Measurements from ENCODE around the gene FUT1. TPM values are rescaled to one million over a fixed set of nuclear protein-coding genes. Genes with fewer than 3 reads are reported as not detected.

FUT1 gene
- total RNA-seq, 2 donors from 2014 or later = 3.1 to 3.3 TPM

GRCh38 chr19:48716562-48717291 lies 35.7 kb downstream of the FUT1 start:
- H3K4me3 ChIP-seq = peak overlapping the region; percentile 8 to 55
- DNase-seq (ENCODE audit: low spot score) = no peak

DNA sequence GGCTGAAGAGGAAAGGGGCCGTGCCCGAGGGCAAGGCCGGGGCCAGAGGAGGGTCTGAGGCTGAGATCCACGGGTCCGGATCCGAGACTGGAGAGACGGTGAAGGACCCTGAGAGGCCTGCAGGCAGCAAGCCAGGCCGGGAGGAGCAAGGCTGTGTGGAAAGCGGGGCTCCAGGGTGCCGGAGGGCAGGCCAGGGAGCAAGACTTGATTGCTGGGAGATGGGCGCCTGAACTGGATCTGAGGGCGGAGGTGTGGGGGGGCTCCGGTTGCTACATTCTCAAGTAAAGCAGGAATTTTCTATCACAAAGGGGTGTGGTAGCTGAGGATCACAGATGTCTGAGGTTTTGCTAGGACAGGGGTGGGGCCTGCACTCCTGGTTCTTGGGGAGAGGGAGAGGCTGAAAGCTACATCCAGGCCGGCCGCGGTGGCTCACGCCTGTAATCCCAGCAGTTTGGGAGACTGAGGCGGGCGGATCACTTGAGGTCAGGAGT lies 36.7 kb downstream of the FUT1 start:
- H3K4me1 ChIP-seq = peaks cover 0 to 67% of the 10 kb centered on the region in 2 donors
- no peaks in the 10 kb centered on the region for H3K27me3 ChIP-seq
- peaks cover 0 to 4% of the 10 kb centered on the region in 2 donors for H3K9me3 ChIP-seq
- no peak for TF ChIP-seq CTCF (IDR thresholded peaks at IDR 0.05)
- H3K27ac ChIP-seq = peak overlapping the region; percentile 86 to 91
- H3K36me3 ChIP-seq = no peaks in the 10 kb centered on the region
- peak overlapping the region in 1 of 2 donors; percentile 55 for H3K4me3 ChIP-seq
- no peak for DNase-seq (ENCODE audit: low spot score)

More at GRCh38 chr19:48716562-48717291, 35.7 kb downstream of the FUT1 start:
- no peaks in the 10 kb centered on the region for H3K9me3 ChIP-seq
- no peaks in the 10 kb centered on the region for H3K36me3 ChIP-seq
- TF ChIP-seq CTCF (IDR thresholded peaks at IDR 0.05) = no peak
- peak overlapping the region; percentile 86 to 91 for H3K27ac ChIP-seq
- peaks cover 0 to 67% of the 10 kb centered on the region in 2 donors for H3K4me1 ChIP-seq
- no peaks in the 10 kb centered on the region for H3K27me3 ChIP-seq

DNA sequence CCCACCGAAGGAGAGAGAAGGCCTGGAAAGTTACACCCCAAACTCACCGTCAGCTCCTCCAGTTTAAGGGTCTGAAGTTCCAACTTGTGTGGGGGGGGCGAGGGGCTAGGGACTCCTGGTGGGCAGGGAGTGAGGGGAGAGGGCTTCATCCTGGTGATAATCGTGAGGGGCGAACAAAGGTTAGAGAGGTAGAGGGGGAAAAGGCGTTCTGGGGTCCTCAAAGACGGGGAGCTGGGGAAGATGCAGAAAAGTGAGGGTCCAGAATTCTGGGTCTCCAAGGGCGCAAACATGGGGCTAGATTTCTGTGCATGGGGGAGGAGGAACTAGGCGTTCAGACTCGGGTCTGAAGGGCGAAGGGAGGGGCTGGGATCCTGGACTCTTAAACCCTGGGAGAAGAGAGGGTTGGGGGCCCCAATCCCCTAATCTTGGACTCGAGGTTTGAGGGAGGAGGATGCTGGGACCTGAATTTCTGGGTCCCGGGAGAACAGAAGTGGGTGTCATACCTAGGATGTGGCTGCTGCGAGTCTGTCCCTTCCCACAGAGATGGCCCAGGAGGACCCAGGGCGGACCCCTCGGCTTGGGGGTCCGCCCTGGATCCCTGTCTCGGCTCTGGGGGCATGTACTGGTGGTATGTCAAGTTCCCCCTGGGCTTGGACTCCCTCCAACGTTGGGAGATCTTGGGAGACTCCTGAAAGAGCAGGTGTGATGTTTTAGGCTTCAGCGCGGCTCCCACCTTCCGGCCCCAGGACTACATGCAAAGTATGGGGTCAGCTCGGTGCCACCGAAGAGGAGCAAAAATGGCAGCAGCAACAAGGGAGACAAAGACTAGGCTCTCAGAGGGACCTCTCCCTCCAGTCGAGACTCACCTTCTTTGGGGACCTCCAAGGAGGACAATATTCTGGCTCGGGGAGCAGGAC lies 37.4 kb downstream of the FUT1 start:
- DNase-seq (ENCODE audit: low spot score) = no peak
- no peak for TF ChIP-seq CTCF (IDR thresholded peaks at IDR 0.05)
- H3K4me3 ChIP-seq = peak overlapping the region; percentile 43 to 55
- H3K36me3 ChIP-seq = no peaks in the 10 kb centered on the region
- peaks cover 0 to 63% of the 10 kb centered on the region in 2 donors for H3K4me1 ChIP-seq
- peaks cover 0 to 4% of the 10 kb centered on the region in 2 donors for H3K9me3 ChIP-seq
- peak overlapping the region; percentile 86 to 91 for H3K27ac ChIP-seq
- H3K27me3 ChIP-seq = no peaks in the 10 kb centered on the region

DNA sequence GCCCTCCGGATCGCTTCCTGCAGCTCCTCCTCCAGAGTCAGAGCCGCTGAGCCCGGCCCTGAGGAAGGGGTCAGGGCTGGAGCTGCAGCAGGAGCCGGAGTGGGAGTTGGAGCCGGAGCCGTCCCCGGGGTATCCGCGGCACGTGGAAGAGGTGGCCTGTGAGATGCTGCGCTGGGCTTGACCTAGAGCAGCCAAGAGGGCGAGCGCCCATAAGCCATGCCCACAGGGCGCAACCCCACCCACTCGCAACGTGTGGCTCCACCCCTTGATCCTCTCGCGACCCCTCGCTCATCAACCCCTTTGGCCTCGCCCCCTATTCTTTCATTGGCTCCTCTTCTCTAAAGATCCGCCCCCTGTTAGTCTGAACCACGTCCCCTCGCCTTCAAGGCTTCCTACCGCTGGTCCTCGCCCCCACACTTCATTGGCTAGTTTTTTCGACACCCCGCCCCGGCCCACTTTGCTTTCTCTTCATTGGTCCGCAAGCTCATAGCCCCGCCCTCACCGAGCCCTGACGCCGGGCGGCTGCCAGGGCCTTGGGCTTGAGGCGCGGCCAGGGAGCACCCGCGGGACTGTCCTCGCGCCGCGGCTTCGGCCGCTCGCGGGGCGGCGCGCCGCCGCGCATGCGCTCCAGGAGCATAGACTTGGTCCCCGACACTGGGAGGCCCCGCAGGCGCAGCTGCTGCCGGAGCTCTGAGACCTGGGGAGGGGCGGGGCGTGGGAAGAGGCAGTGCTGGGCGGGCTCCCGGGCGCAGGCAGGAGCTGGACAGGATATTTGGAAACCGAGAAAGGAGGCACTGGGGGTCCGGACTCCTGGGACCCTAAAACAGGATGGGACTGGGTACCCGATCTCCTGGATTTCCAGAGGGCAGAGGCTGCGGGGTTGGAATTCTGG lies 38.3 kb downstream of the FUT1 start:
- H3K27me3 ChIP-seq = no peaks in the 10 kb centered on the region
- H3K4me3 ChIP-seq = peak overlapping the region; percentile 50 to 76
- DNase-seq (ENCODE audit: low spot score) = peak; percentile 99
- H3K4me1 ChIP-seq = peaks cover 0 to 54% of the 10 kb centered on the region in 2 donors
- no peaks in the 10 kb centered on the region for H3K36me3 ChIP-seq
- peaks cover 0 to 4% of the 10 kb centered on the region in 2 donors for H3K9me3 ChIP-seq
- TF ChIP-seq CTCF (IDR thresholded peaks at IDR 0.05) = no peak
- H3K27ac ChIP-seq = peak overlapping the region; percentile 86 to 91
